Trophoblast cell (in vitro differentiated cells and primary cell): Measurements from ENCODE around the gene TMEM250.

ENCODE experiments used
- DNase-seq, 2 donors: peaks; one replicate each; pipeline ENCODE4 v3.0.0-alpha.2; 2016
- H2AFZ ChIP-seq: 2 replicates; pipeline ENCODE4 v1.6.1; 2013; ENCODE audit warnings: low read length, moderate library complexity, mild to moderate bottlenecking; ENCODE audit not compliant: insufficient read depth, poor library complexity
- H2AK5ac ChIP-seq: 2 replicates; pipeline ENCODE4 v1.6.1; 2013; ENCODE audit warnings: mild to moderate bottlenecking, low read length
- H2BK120ac ChIP-seq: 2 replicates; pipeline ENCODE4 v1.6.1; 2013; ENCODE audit warnings: low read length, mild to moderate bottlenecking, moderate library complexity; ENCODE audit not compliant: insufficient read depth, poor library complexity
- H2BK12ac ChIP-seq: 2 replicates; pipeline ENCODE4 v1.6.1; 2013; ENCODE audit warnings: mild to moderate bottlenecking, low read length, moderate library complexity
- H2BK5ac ChIP-seq: 2 replicates; pipeline ENCODE4 v1.6.1; 2013; ENCODE audit warnings: low read length, low read depth, moderate library complexity, mild to moderate bottlenecking; ENCODE audit not compliant: poor library complexity
- H3K14ac ChIP-seq: 2 replicates; pipeline ENCODE4 v1.6.1; 2013; ENCODE audit warnings: mild to moderate bottlenecking, low read length
- H3K18ac ChIP-seq: 2 replicates; pipeline ENCODE4 v1.6.1; 2013; ENCODE audit warnings: mild to moderate bottlenecking, low read length
- H3K23ac ChIP-seq: 2 replicates; pipeline ENCODE4 v1.6.1; 2013; ENCODE audit warnings: low read length
- H3K27ac ChIP-seq: 2 replicates; pipeline ENCODE4 v1.5.1; 2013; ENCODE audit warnings: low read depth, mild to moderate bottlenecking, inconsistent platforms, low read length, moderate library complexity
- H3K27me3 ChIP-seq: 2 replicates; pipeline ENCODE4 v1.6.1; 2013; ENCODE audit warnings: inconsistent platforms, mild to moderate bottlenecking, low read length, moderate library complexity; ENCODE audit not compliant: insufficient read depth
- H3K36me3 ChIP-seq, 2 experiments: 1 replicate in 1 of 2; 2 replicates in 1 of 2; pipeline ENCODE4 v1.6.1; 2013; ENCODE audit warnings: low read length in 2 of 2, mild to moderate bottlenecking in 2 of 2, moderate library complexity in 1 of 2; ENCODE audit not compliant: insufficient read depth in 2 of 2, control insufficient read depth in 1 of 2
- H3K4ac ChIP-seq: 2 replicates; pipeline ENCODE4 v1.6.1; 2013; ENCODE audit warnings: low read depth, mild to moderate bottlenecking, low read length, moderate library complexity
- H3K4me1 ChIP-seq, 2 experiments: 1 replicate in 1 of 2; 2 replicates in 1 of 2; pipeline ENCODE4 v1.6.1; 2013; ENCODE audit warnings: low read length in 2 of 2, mild to moderate bottlenecking in 2 of 2, moderate library complexity in 1 of 2; ENCODE audit not compliant: insufficient read depth in 2 of 2, control insufficient read depth in 1 of 2
- H3K4me2 ChIP-seq: 2 replicates; pipeline ENCODE4 v1.6.1; 2013; ENCODE audit warnings: inconsistent platforms, mild to moderate bottlenecking, low read length, moderate library complexity
- H3K4me3 ChIP-seq: 2 replicates; pipeline ENCODE4 v1.5.1; 2013; ENCODE audit warnings: mild to moderate bottlenecking, low read depth, low read length, inconsistent platforms
- H3K79me1 ChIP-seq: one replicate; pipeline ENCODE4 v1.6.1; 2013; ENCODE audit warnings: low read length
- H3K79me2 ChIP-seq: 2 replicates; pipeline ENCODE4 v1.6.1; 2013; ENCODE audit warnings: low read length, mild to moderate bottlenecking; ENCODE audit not compliant: control insufficient read depth, insufficient read depth, poor library complexity
- H3K9ac ChIP-seq: 2 replicates; pipeline ENCODE4 v1.6.1; 2013; ENCODE audit warnings: mild to moderate bottlenecking, low read length
- H3K9me3 ChIP-seq: 2 replicates; pipeline ENCODE4 v1.6.1; 2013; ENCODE audit warnings: low read depth, mild to moderate bottlenecking, control low read depth, inconsistent platforms, low read length; ENCODE audit not compliant: insufficient read depth
- H4K12ac ChIP-seq: 2 replicates; pipeline ENCODE4 v1.6.1; 2013; ENCODE audit warnings: low read depth, mild to moderate bottlenecking, low read length, moderate library complexity
- H4K8ac ChIP-seq: 2 replicates; pipeline ENCODE4 v1.6.1; 2013; ENCODE audit warnings: low read depth, mild to moderate bottlenecking, low read length, moderate library complexity
- H4K91ac ChIP-seq: one replicate; pipeline ENCODE4 v1.6.1; 2013; ENCODE audit warnings: low read depth, mild to moderate bottlenecking, low read length, moderate library complexity
- WGBS: extraction: QIAGEN DNeasy Blood & Tissue Kit; methylation state at CpG from one replicate; pipeline ENCODE4 v1.1.7; 2013; ENCODE audit warnings: missing lambda C conversion rate; ENCODE audit not compliant: insufficient read length, insufficient coverage; ENCODE audit errors: extremely low coverage; 5-methylcytosine and 5-hydroxymethylcytosine counted together

Gene TMEM250

GRCh38 chr9:136119883-136120393 lies 1.3 kb upstream of the TMEM250 start:
- WGBS, result no CpG with 5 or more reads among the region's 11 CpGs

GRCh38 chr9:136119061-136119882 lies 597 bp upstream of the TMEM250 start:
- peak overlapping the region; percentile 92 for H4K91ac ChIP-seq
- DNase-seq, result peak; percentile 11 to 46
- H3K4me1 ChIP-seq, result peaks cover 11 to 13% of the 10 kb centered on the region in 2 experiments
- peak overlapping the region; percentile 74 for H2BK5ac ChIP-seq
- no CpG with 5 or more reads among the region's 64 CpGs for WGBS
- no peak overlapping the region for H3K23ac ChIP-seq
- peaks cover 16% of the 10 kb centered on the region for H3K79me2 ChIP-seq
- H2AFZ ChIP-seq, result peak overlapping the region; percentile 21
- H2BK12ac ChIP-seq, result no peak overlapping the region
- peak overlapping the region; percentile 75 for H4K12ac ChIP-seq
- H3K4me3 ChIP-seq, result peak overlapping the region; percentile 86
- H3K9me3 ChIP-seq, result no peaks in the 10 kb centered on the region
- peak overlapping the region; percentile 43 for H2BK120ac ChIP-seq
- no peaks in the 10 kb centered on the region for H3K27me3 ChIP-seq
- H3K9ac ChIP-seq, result peak overlapping the region; percentile 75
- H3K4me2 ChIP-seq, result peak overlapping the region; percentile 66
- peak overlapping the region; percentile 84 for H3K14ac ChIP-seq
- H3K27ac ChIP-seq, result peak overlapping the region; percentile 87
- peak overlapping the region; percentile 41 for H3K4ac ChIP-seq
- H3K36me3 ChIP-seq, result peaks cover 18 to 23% of the 10 kb centered on the region in 2 experiments
- peak overlapping the region; percentile 57 for H2AK5ac ChIP-seq
- H4K8ac ChIP-seq, result peak overlapping the region; percentile 87
- peak overlapping the region; percentile 84 for H3K18ac ChIP-seq
- peaks cover 19% of the 10 kb centered on the region for H3K79me1 ChIP-seq

More at GRCh38 chr9:136119883-136120393, 1.3 kb upstream of the TMEM250 start:
- Histone ChIP-seq H3K79me1 (peaks cover 19% of the 10 kb centered on the region), H3K27me3 (no peaks in the 10 kb centered on the region), H3K79me2 (peaks cover 16% of the 10 kb centered on the region), H3K4me1 (peaks cover 11 to 13% of the 10 kb centered on the region in 2 experiments), H3K23ac (no peak overlapping the region), H4K12ac (no peak overlapping the region), H2AK5ac (no peak overlapping the region), H2BK5ac (no peak overlapping the region), H3K9ac (no peak overlapping the region), H3K14ac (no peak overlapping the region), H4K8ac (peak overlapping the region; percentile 87), H3K18ac (no peak overlapping the region), H3K9me3 (no peaks in the 10 kb centered on the region), H3K36me3 (peaks cover 18 to 19% of the 10 kb centered on the region in 2 experiments), H3K27ac (no peak overlapping the region), H3K4me2 (peak overlapping the region; percentile 66), H2BK120ac (no peak overlapping the region), H2BK12ac (no peak overlapping the region), H4K91ac (peak overlapping the region; percentile 92), H3K4ac (no peak overlapping the region), H2AFZ (no peak overlapping the region), H3K4me3 (peak overlapping the region; percentile 86)
- peak in 1 of 2 donors; percentile 41 for DNase-seq

GRCh38 chr9:136117916-136118319 lies 757 bp downstream of the TMEM250 start:
- Histone ChIP-seq H3K18ac (peak overlapping the region; percentile 53), H4K91ac (peak overlapping the region; percentile 90), H3K4me3 (peak overlapping the region; percentile 86), H2AK5ac (peak overlapping the region; percentile 2), H3K27ac (peak overlapping the region; percentile 87), H3K4ac (peak overlapping the region; percentile 35), H3K9ac (peak overlapping the region; percentile 90), H4K12ac (peak overlapping the region; percentile 32), H3K27me3 (no peaks in the 10 kb centered on the region), H3K79me2 (peaks cover 16% of the 10 kb centered on the region), H3K14ac (peak overlapping the region; percentile 73), H2BK5ac (peak overlapping the region; percentile 58), H3K4me1 (peaks cover 11 to 13% of the 10 kb centered on the region in 2 experiments), H3K23ac (no peak overlapping the region), H4K8ac (peak overlapping the region; percentile 79), H3K4me2 (peak overlapping the region; percentile 66), H3K36me3 (peaks cover 18 to 23% of the 10 kb centered on the region in 2 experiments), H2BK120ac (peak overlapping the region; percentile 49), H2AFZ (peak overlapping the region; percentile 28), H3K79me1 (peaks cover 19% of the 10 kb centered on the region), H3K9me3 (no peaks in the 10 kb centered on the region), H2BK12ac (no peak overlapping the region)
- WGBS, result no CpG with 5 or more reads among the region's 36 CpGs
- DNase-seq, result peak; percentile 16 to 52

GRCh38 chr9:136117291-136117915 lies 1.3 kb downstream of the TMEM250 start:
- H4K8ac ChIP-seq, result peak overlapping the region; percentile 79
- H2BK120ac ChIP-seq, result peak overlapping the region; percentile 49
- H3K79me1 ChIP-seq, result peaks cover 19% of the 10 kb centered on the region
- no peak overlapping the region for H3K4me3 ChIP-seq
- H2BK12ac ChIP-seq, result peak overlapping the region; percentile 58
- DNase-seq, result no peak
- H3K4me2 ChIP-seq, result peak overlapping the region; percentile 66
- peak overlapping the region; percentile 53 for H3K18ac ChIP-seq
- H3K4ac ChIP-seq, result peak overlapping the region; percentile 58
- peaks cover 18 to 23% of the 10 kb centered on the region in 2 experiments for H3K36me3 ChIP-seq
- no peaks in the 10 kb centered on the region for H3K9me3 ChIP-seq
- H3K9ac ChIP-seq, result peak overlapping the region; percentile 90
- H3K27ac ChIP-seq, result peak overlapping the region; percentile 87
- H2AFZ ChIP-seq, result no peak overlapping the region
- peaks cover 16% of the 10 kb centered on the region for H3K79me2 ChIP-seq
- no peak overlapping the region for H3K23ac ChIP-seq
- no CpG with 5 or more reads among the region's 23 CpGs for WGBS
- peak overlapping the region; percentile 63 for H2AK5ac ChIP-seq
- H3K4me1 ChIP-seq, result peaks cover 11 to 13% of the 10 kb centered on the region in 2 experiments
- H4K91ac ChIP-seq, result peak overlapping the region; percentile 90
- no peaks in the 10 kb centered on the region for H3K27me3 ChIP-seq
- peak overlapping the region; percentile 32 for H4K12ac ChIP-seq
- H3K14ac ChIP-seq, result peak overlapping the region; percentile 56
- H2BK5ac ChIP-seq, result peak overlapping the region; percentile 58
